HCT116 (cell line): Measurements from ENCODE around the gene ZNF418. TPM values are rescaled to one million over a fixed set of nuclear protein-coding genes. Genes with fewer than 3 reads are reported as not detected.

Experiments used
- total RNA-seq: library from RNA; stranded (reverse); gene quantifications from one replicate; pipeline ENCODE4 v1.2.1, GENCODE V29; 2021; ENCODE audit not compliant: unreplicated experiment

Gene ZNF418
- total RNA-seq, 1 experiment from 2014 or later = not detected

Other genes starting within 250 kb of the ZNF418 start
- 0.10 TPM for gene ZNF154, start 226.2 kb downstream of the ZNF418 start, total RNA-seq
- gene ZNF671, start 207.8 kb downstream of the ZNF418 start, total RNA-seq = not detected
- 8.6 TPM for gene ZNF776, start 188.6 kb downstream of the ZNF418 start, total RNA-seq
- 3.5 TPM for gene ZNF586, start 165.7 kb downstream of the ZNF418 start, total RNA-seq
- gene ZNF552, start 120.5 kb downstream of the ZNF418 start, total RNA-seq = 7.1 TPM
- 14.1 TPM for gene ZNF587B, start 105.1 kb downstream of the ZNF418 start, total RNA-seq
- 25.9 TPM for gene ZNF587, start 85.5 kb downstream of the ZNF418 start, total RNA-seq
- gene ZNF814, start 46.4 kb downstream of the ZNF418 start, total RNA-seq = 2.5 TPM
- 6.8 TPM for gene ZNF417, start 18.8 kb downstream of the ZNF418 start, total RNA-seq
- gene ZNF256, start 12.3 kb upstream of the ZNF418 start, total RNA-seq = not detected
- gene C19orf18, start 39.1 kb upstream of the ZNF418 start, total RNA-seq = not detected
- gene ZNF606, start 67.4 kb upstream of the ZNF418 start, total RNA-seq = 0.05 TPM
- not detected for gene ZSCAN1, start 98.6 kb upstream of the ZNF418 start, total RNA-seq
- not detected for gene ZNF135, start 123.9 kb upstream of the ZNF418 start, total RNA-seq
- 0.12 TPM for gene ZSCAN18, start 162.8 kb upstream of the ZNF418 start, total RNA-seq
- gene ZNF329, start 215.4 kb upstream of the ZNF418 start, total RNA-seq = 1.7 TPM
- gene ZNF274, start 247.7 kb upstream of the ZNF418 start, total RNA-seq = 7.8 TPM